Anterior cingulate cortex (tissue), 58 donors: ENCODE data around the gene XAGE5.
"Not testable (repeated sequence)": the region's sequence is repeated elsewhere in the genome, so short reads cannot be mapped to it uniquely, and the experiment has no call there.

ENCODE experiments used
- DNase-seq, 58 donors: peaks; one replicate each; lab custom pipeline; 2025; lab: John Stamatoyannopoulos, UW

The XAGE5 gene

GRCh38 chrX:52811065-52811625 is at the start of gene XAGE5:
Gene XAGE5 (plus strand): TSS chrX:52811287. CDS start chrX:52812567, 1,280 bp downstream.
- no peak for DNase-seq

GRCh38 chrX:52765983-52766382 is 45.1 kb upstream of the XAGE5 start:
- not testable (repeated sequence) for DNase-seq

- not testable (repeated sequence) for DNase-seq
These were observed 37.6 kb upstream of the XAGE5 start for GRCh38 chrX:52773504-52773903.

GRCh38 chrX:52797327-52797726 is 13.8 kb upstream of the XAGE5 start, which contains the start of gene SPANXN5:
Gene SPANXN5 (minus strand): TSS chrX:52797427. CDS start chrX:52797348, 79 bp downstream.
- DNase-seq = not testable (repeated sequence)

- DNase-seq = not testable (repeated sequence)
These were observed 6.2 kb upstream of the XAGE5 start for GRCh38 chrX:52804876-52805275.

GRCh38 chrX:52819788-52820187 is 8.7 kb downstream of the XAGE5 start:
- no peak for DNase-seq

GRCh38 chrX:52821079-52821760 is 10.1 kb downstream of the XAGE5 start:
- no peak for DNase-seq

GRCh38 chrX:52824608-52825007 is 13.5 kb downstream of the XAGE5 start:
- DNase-seq = no peak

GRCh38 chrX:52830551-52830950 is 19.5 kb downstream of the XAGE5 start:
- no peak for DNase-seq

- DNase-seq = no peak
These were observed 28.1 kb downstream of the XAGE5 start for GRCh38 chrX:52839137-52839536.

GRCh38 chrX:52843619-52844018 is 32.5 kb downstream of the XAGE5 start:
- DNase-seq = not testable (repeated sequence)

GRCh38 chrX:52852110-52852860 is 41.2 kb downstream of the XAGE5 start:
- no peak for DNase-seq

GRCh38 chrX:52856991-52857525 is 46.0 kb downstream of the XAGE5 start:
- not testable (repeated sequence) for DNase-seq

GRCh38 chrX:52865343-52865998 is 54.4 kb downstream of the XAGE5 start:
- no peak for DNase-seq
